B cell (primary cell): ENCODE measurements around the gene PAQR4. TPM values are rescaled to one million over a fixed set of nuclear protein-coding genes. Genes with fewer than 3 reads are reported as not detected.

Experiments
- ATAC-seq: fragments of 200-7000 bp; cut with Tn5 transposase; one replicate; pipeline ENCODE4 v1.10.0; 2021; ENCODE audit warnings: low read depth, mild to moderate bottlenecking, moderate number of reproducible peaks, moderate library complexity
- CTCF ChIA-PET: fragments of 350-600 bp; sonication (Branson Sonifier 250); formaldehyde crosslinking; loops from one replicate; lab custom pipeline; 2021; ENCODE audit warnings: antibody characterized with exemption, inconsistent platforms; lab: Charles Lee
- POLR2A ChIA-PET: fragments of 350-600 bp; sonication (Branson Sonifier 250); formaldehyde crosslinking; loops from one replicate; lab custom pipeline; 2021; ENCODE audit warnings: antibody characterized with exemption; lab: Charles Lee
- DNase-seq: peaks from one replicate; pipeline ENCODE4 v3.0.0; 2013
- H2AFZ ChIP-seq: 2 replicates; pipeline ENCODE4 v1.6.1; 2012; ENCODE audit warnings: mild to moderate bottlenecking, low read depth, low read length; ENCODE audit not compliant: insufficient read depth, poor library complexity, severe bottlenecking
- H3K27ac ChIP-seq, 2 donors: 1 replicate in 1 of 2; 2 replicates in 1 of 2; pipeline ENCODE4 v1.5.1; 2012 to 2013; ENCODE audit warnings: low read length in 2 of 2, mild to moderate bottlenecking in 2 of 2, moderate library complexity in 1 of 2
- H3K27me3 ChIP-seq, 4 experiments: fragments of 200-600 bp in 1 of 4; sonication (generic) in 1 of 4; replicated peaks in 1 of 4; 1 replicate in 2 of 4; 2 replicates in 2 of 4; pipeline versions ENCODE4 v1.6.1 to v1.7.0; 2013 to 2016; ENCODE audit warnings: low read length in 3 of 4, mild to moderate bottlenecking in 2 of 4, mixed read lengths in 1 of 4, moderate library complexity in 1 of 4; ENCODE audit not compliant: insufficient read depth in 4 of 4, control insufficient read depth in 3 of 4; ENCODE audit errors: control extremely low read depth in 1 of 4
- H3K36me3 ChIP-seq, 2 experiments: replicated peaks in 1 of 2; 1 replicate in 1 of 2; 2 replicates in 1 of 2; pipeline versions ENCODE4 v1.6.1 to v1.7.1; 2013; ENCODE audit warnings: low read length in 1 of 2; ENCODE audit not compliant: insufficient read depth in 2 of 2, control insufficient read depth in 1 of 2; ENCODE audit errors: control extremely low read depth in 1 of 2, extremely low read depth in 1 of 2
- H3K4me1 ChIP-seq, 2 donors: fragments of 200-600 bp in 1 of 2; sonication (generic) in 1 of 2; 1 replicate in 1 of 2; 2 replicates in 1 of 2; pipeline versions ENCODE4 v1.5.1 to v1.6.1; 2013 to 2017; ENCODE audit warnings: low read length in 2 of 2; ENCODE audit not compliant: control insufficient read depth in 2 of 2, insufficient read depth in 2 of 2
- H3K4me2 ChIP-seq: replicated peaks from 2 replicates; pipeline ENCODE3; 2012; ENCODE audit warnings: mild to moderate bottlenecking, low read depth, low read length; ENCODE audit not compliant: poor library complexity, severe bottlenecking
- H3K4me3 ChIP-seq, 5 experiments: fragments of 200-600 bp in 1 of 5; sonication (generic) in 1 of 5; 1 replicate in 3 of 5; 2 replicates in 2 of 5; pipeline versions ENCODE4 v1.5.1 to v1.7.0; 2011 to 2016; ENCODE audit warnings: low read length in 4 of 5, mild to moderate bottlenecking in 4 of 5, low read depth in 2 of 5, control low read depth in 1 of 5, moderate library complexity in 1 of 5; ENCODE audit not compliant: insufficient read depth in 1 of 5; ENCODE audit errors: control extremely low read depth in 1 of 5, extremely low read depth in 1 of 5
- H3K79me2 ChIP-seq: fragments of 200-600 bp; sonication (generic); one replicate; pipeline ENCODE4 v1.6.0; 2016; ENCODE audit warnings: low read length; ENCODE audit not compliant: control insufficient read depth, insufficient read depth
- H3K9ac ChIP-seq: fragments of 200-600 bp; sonication (generic); 2 replicates; pipeline ENCODE4 v1.6.1; 2017; ENCODE audit warnings: mild to moderate bottlenecking, low read length, moderate library complexity
- H3K9me3 ChIP-seq, 3 donors: one replicate each; pipeline versions ENCODE4 v1.6.1 to v1.7.1; 2013; ENCODE audit warnings: low read length in 2 of 3; ENCODE audit not compliant: control insufficient read depth in 2 of 3, insufficient read depth in 1 of 3; ENCODE audit errors: control extremely low read depth in 1 of 3
- H4K20me1 ChIP-seq: 2 replicates; pipeline ENCODE4 v1.6.0; 2012; ENCODE audit warnings: mild to moderate bottlenecking, low read length; ENCODE audit not compliant: insufficient read depth, control insufficient read depth, poor library complexity, severe bottlenecking
- H3K27ac Mint-ChIP-seq: one replicate; pipeline ENCODE4 v1.8.0; 2021; ENCODE audit warnings: mixed read lengths
- H3K27me3 Mint-ChIP-seq: one replicate; pipeline ENCODE4 v1.8.0; 2021; ENCODE audit warnings: mixed read lengths
- H3K4me1 Mint-ChIP-seq: one replicate; pipeline ENCODE4 v1.8.0; 2021; ENCODE audit warnings: mixed read lengths
- H3K4me3 Mint-ChIP-seq: one replicate; pipeline ENCODE4 v1.8.0; 2021; ENCODE audit warnings: mixed read lengths
- H3K9me3 Mint-ChIP-seq: one replicate; pipeline ENCODE4 v1.8.0; 2022; ENCODE audit warnings: mixed read lengths; ENCODE audit not compliant: insufficient read depth
- EZH2 ChIP-seq: IDR thresholded peaks from 2 replicates; pipeline ENCODE4 v1.6.1; 2012; ENCODE audit warnings: borderline replicate concordance, low read depth, mild to moderate bottlenecking, moderate library complexity, low read length; ENCODE audit not compliant: insufficient read depth, poor library complexity, severe bottlenecking
- WGBS: methylation state at CpG from one replicate; pipeline ENCODE4 v1.1.5; 2013; ENCODE audit warnings: missing lambda C conversion rate; ENCODE audit not compliant: insufficient coverage; 5-methylcytosine and 5-hydroxymethylcytosine counted together
- intact Hi-C: fragments of 100-400 bp; cut with micrococcal nuclease; formaldehyde crosslinking; loops from one replicate; pipeline ENCODE4 v1.10.0; 2022
- polyA minus RNA-seq: library from RNA; depleted of rRNA, polyadenylated mRNA; stranded (reverse); fragments of >200 nt; gene quantifications from 2 replicates; pipeline ENCODE4 v1.2.3, GENCODE V29; 2012
- polyA plus RNA-seq: library from polyadenylated mRNA; depleted of rRNA; stranded (reverse); fragments of >200 nt; gene quantifications from 2 replicates; pipeline ENCODE4 v1.2.3, GENCODE V29; 2012
- total RNA-seq, 2 donors: library from RNA; stranded (reverse); fragments of 120-200 nt in 1 of 2; gene quantifications; 1 replicate in 1 of 2; 2 replicates in 1 of 2; pipeline versions ENCODE4 v1.2.3 to v1.2.4, GENCODE V29; 2013 to 2022
- TF ChIP-seq, protein P1 (sequence below): fragments of 200-600 bp; IDR thresholded peaks from one replicate; pipeline ENCODE4 v1.8.0; 2022; ENCODE audit warnings: antibody characterized with exemption, mild to moderate bottlenecking

The PAQR4 gene
- 1.8 and 2.6 TPM in 2 replicates for total RNA-seq
- total RNA-seq (2013) = 1.4 TPM
- 1.8 and 2.8 TPM in 2 replicates for polyA plus RNA-seq
- polyA minus RNA-seq = 2.9 and 8.3 TPM in 2 replicates

DNA sequence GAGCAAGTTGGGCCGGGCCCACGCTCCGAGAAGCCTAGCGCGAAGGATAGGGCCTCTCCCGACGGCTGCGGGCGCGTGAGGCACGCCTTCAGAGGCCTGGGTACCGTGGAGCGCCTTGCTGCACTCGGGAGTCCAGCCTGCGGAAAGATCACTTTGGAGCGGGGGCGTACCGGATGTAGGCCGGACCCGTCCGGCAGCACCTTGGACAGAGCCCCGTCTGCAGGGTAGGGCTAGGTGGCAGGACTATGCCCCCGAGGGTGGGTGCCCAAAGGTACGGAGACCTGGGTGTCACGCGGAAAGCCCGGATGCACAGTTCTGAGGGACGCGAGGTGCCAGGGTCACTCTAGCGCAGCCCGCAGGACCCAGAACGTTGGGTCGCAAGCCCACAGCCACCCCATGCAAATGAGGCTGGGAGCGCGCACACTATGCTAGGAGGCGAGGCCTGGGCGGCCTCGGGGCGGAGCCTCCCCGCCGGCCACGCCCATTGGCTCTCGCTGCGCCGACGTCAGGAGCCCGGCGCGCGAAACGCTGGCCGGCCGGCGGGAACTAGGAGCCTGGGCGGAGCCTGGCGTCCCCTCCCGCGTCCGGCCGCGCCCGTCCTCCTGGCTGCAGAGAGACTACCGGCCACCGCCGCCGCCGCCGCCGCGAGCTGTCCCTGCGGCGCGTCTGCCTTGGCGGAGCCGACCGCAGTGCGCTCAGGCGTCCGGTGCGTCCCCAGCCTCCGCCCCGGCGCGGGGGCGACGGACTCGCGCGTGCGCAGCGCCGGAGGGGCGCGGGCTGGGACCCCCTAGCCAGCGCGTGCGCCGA lies at the start of gene PAQR4:
Gene PAQR4 (plus strand): TSS at position 611 of the 807 bp plus-strand sequence. CDS start 327 bp downstream, outside the sequence.
- peak; percentile 92 for DNase-seq
- peaks cover 53 to 56% of the 10 kb centered on the region in 2 donors for H3K4me1 ChIP-seq
- H4K20me1 ChIP-seq = peaks cover 24% of the 10 kb centered on the region
- peak; percentile 81 for ATAC-seq
- intact Hi-C loops = loop anchor here (1.0 to 5.0 kb wide), 3 partner anchors 11 to 58 kb away; partner anchors contain the start of genes FLYWCH1, HCFC1R1, PKMYT1 and THOC6
- peak within 1 kb of the TSS; percentile 73 for H3K9ac ChIP-seq
- H3K4me3 ChIP-seq = peak within 1 kb of the TSS; percentile 31 to 64 (median 58)
- peak within 1 kb of the TSS; percentile 67 for H2AFZ ChIP-seq
- peaks cover 0 to 51% (median 14%) of the 10 kb centered on the region in 4 experiments for H3K27me3 ChIP-seq
- peak within 1 kb of the TSS; percentile 87 for H3K4me3 Mint-ChIP-seq
- H3K79me2 ChIP-seq = no peaks in the 10 kb centered on the region
- H3K27me3 Mint-ChIP-seq = peaks cover 16% of the 10 kb centered on the region
- H3K9me3 Mint-ChIP-seq = no peaks in the 10 kb centered on the region
- peaks cover 24% of the 10 kb centered on the region for H3K4me1 Mint-ChIP-seq
- H3K4me2 ChIP-seq = peak within 1 kb of the TSS; percentile 99
- POLR2A ChIA-PET = no interaction called here
- peak within 1 kb of the TSS; percentile 73 for H3K27ac Mint-ChIP-seq
- H3K36me3 ChIP-seq = no peaks in the 10 kb centered on the region
- WGBS = 2% methylated on average over 98 of the region's 98 CpGs
- H3K27ac ChIP-seq = no peak within 1 kb of the TSS
- H3K9me3 ChIP-seq = peaks cover 0 to 25% (median 0%) of the 10 kb centered on the region in 3 donors
- TF ChIP-seq EZH2 = no peak
- TF ChIP-seq, protein P1, sequence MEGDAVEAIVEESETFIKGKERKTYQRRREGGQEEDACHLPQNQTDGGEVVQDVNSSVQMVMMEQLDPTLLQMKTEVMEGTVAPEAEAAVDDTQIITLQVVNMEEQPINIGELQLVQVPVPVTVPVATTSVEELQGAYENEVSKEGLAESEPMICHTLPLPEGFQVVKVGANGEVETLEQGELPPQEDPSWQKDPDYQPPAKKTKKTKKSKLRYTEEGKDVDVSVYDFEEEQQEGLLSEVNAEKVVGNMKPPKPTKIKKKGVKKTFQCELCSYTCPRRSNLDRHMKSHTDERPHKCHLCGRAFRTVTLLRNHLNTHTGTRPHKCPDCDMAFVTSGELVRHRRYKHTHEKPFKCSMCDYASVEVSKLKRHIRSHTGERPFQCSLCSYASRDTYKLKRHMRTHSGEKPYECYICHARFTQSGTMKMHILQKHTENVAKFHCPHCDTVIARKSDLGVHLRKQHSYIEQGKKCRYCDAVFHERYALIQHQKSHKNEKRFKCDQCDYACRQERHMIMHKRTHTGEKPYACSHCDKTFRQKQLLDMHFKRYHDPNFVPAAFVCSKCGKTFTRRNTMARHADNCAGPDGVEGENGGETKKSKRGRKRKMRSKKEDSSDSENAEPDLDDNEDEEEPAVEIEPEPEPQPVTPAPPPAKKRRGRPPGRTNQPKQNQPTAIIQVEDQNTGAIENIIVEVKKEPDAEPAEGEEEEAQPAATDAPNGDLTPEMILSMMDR = no peak
- CTCF ChIA-PET = interaction anchor here (1.7 kb wide), 1 partner anchor 42 kb away, joined by 3 read pairs; no protein-coding TSS in a partner anchor
